HEK293T (cell line): Measurements from ENCODE around the gene ZIC5.

Experiments
- CTCF ChIA-PET: fragments of 350-600 bp; formaldehyde crosslinking; extraction: SDS; loops from one replicate; lab custom pipeline; 2021; ENCODE audit warnings: antibody characterized with exemption, inconsistent platforms; lab: Yijun Ruan, JAX
- POLR2A ChIA-PET: fragments of 350-600 bp; formaldehyde crosslinking; extraction: SDS; loops from one replicate; lab custom pipeline; 2020; ENCODE audit warnings: antibody characterized with exemption, inconsistent platforms; lab: Yijun Ruan, JAX
- DNase-seq: peaks from one replicate; pipeline ENCODE4 v3.0.0; 2012; ENCODE audit warnings: mixed read lengths; ENCODE audit errors: extremely low spot score
- ARNT ChIP-seq: fragments of 450-650 bp; IDR thresholded peaks from 2 replicates; pipeline ENCODE4 v1.6.1; 2017; ENCODE audit warnings: mild to moderate bottlenecking
- BHLHE40 ChIP-seq: fragments of 450-650 bp; IDR thresholded peaks from 2 replicates; pipeline ENCODE4 v1.6.1; 2016; ENCODE audit warnings: mild to moderate bottlenecking, moderate library complexity, borderline replicate concordance
- CTBP1 ChIP-seq: fragments of 450-650 bp; IDR thresholded peaks from 2 replicates; pipeline ENCODE4 v1.6.1; 2016; ENCODE audit warnings: borderline replicate concordance
- ELF4 ChIP-seq: fragments of 450-650 bp; IDR thresholded peaks from 2 replicates; pipeline ENCODE4 v1.6.1; 2017; ENCODE audit warnings: antibody characterized with exemption
- FOXA1 ChIP-seq: fragments of 450-650 bp; IDR thresholded peaks from 2 replicates; pipeline ENCODE4 v1.6.1; 2016; ENCODE audit warnings: mild to moderate bottlenecking
- FOXK2 ChIP-seq: fragments of 450-650 bp; IDR thresholded peaks from 2 replicates; pipeline ENCODE4 v1.6.1; 2016; ENCODE audit warnings: mild to moderate bottlenecking
- FOXM1 ChIP-seq: fragments of 450-650 bp; IDR thresholded peaks from 2 replicates; pipeline ENCODE4 v1.6.1; 2017; ENCODE audit warnings: mild to moderate bottlenecking, borderline replicate concordance
- HDGF ChIP-seq: fragments of 450-650 bp; IDR thresholded peaks from 2 replicates; pipeline ENCODE4 v1.6.1; 2017; ENCODE audit warnings: antibody characterized with exemption, borderline replicate concordance
- L3MBTL2 ChIP-seq: fragments of 450-650 bp; conservative IDR thresholded peaks from 2 replicates; pipeline ENCODE4 v1.6.1; 2016; ENCODE audit warnings: mild to moderate bottlenecking
- LEF1 ChIP-seq: fragments of 450-650 bp; IDR thresholded peaks from 2 replicates; pipeline ENCODE4 v1.6.1; 2017; ENCODE audit warnings: mild to moderate bottlenecking, borderline replicate concordance
- NFRKB ChIP-seq: fragments of 450-650 bp; IDR thresholded peaks from 2 replicates; pipeline ENCODE4 v1.6.1; 2016; ENCODE audit warnings: mild to moderate bottlenecking, moderate library complexity
- PKNOX1 ChIP-seq: fragments of 450-650 bp; IDR thresholded peaks from 2 replicates; pipeline ENCODE4 v1.6.1; 2016
- SP1 ChIP-seq: fragments of 450-650 bp; IDR thresholded peaks from 2 replicates; pipeline ENCODE4 v1.6.1; 2017
- SUZ12 ChIP-seq: fragments of 450-650 bp; IDR thresholded peaks from 2 replicates; pipeline ENCODE4 v1.6.1; 2016; ENCODE audit warnings: mild to moderate bottlenecking
- TARDBP ChIP-seq: fragments of 450-650 bp; IDR thresholded peaks from 2 replicates; pipeline ENCODE4 v1.6.1; 2016
- ZNF384 ChIP-seq: fragments of 450-650 bp; IDR thresholded peaks from 2 replicates; pipeline ENCODE4 v1.6.1; 2016

ZIC5 gene

DNA sequence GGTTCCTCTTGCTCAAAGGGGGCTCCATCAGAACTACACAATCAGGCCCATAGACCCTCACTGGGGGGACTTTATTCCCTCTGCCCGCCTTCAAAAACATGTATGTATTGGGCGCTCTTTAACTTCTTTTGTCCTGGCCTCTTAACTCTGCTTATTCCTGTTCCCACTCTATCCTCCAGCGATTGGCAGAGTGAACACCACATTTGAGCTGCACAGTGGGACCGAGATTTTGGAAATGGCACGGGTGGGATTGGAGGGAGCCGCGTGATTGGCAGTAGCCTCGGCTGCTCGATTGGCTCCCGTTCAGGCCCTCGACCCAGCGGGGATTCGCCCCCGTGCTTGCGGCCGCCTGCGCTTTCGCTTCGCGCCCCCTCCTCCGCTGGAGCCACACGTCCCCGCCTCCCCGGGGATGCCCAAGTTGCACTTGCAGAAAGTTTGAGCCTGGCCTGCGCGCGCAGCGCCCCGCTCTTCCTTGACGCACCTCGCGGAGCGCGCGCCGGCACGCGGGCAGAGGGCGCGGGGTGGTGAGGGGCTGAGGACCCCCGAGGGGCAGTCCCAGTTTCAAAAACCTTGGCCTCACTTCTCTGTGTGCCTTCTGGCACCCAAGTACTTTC is at the start of gene ZIC5:
Gene ZIC5, minus strand, starts transcription at position 192 of the 614 bp plus-strand sequence. Its CDS starts 164 bp downstream, at position 28.
- DNase-seq = peak; percentile 70
- POLR2A ChIA-PET = interaction anchor here (0.6 to 2.8 kb wide), 12 partner anchors 9 to 473 kb away, joined by 3 to 66 read pairs (median 4); partner anchors contain the start of gene ZIC2

DNA sequence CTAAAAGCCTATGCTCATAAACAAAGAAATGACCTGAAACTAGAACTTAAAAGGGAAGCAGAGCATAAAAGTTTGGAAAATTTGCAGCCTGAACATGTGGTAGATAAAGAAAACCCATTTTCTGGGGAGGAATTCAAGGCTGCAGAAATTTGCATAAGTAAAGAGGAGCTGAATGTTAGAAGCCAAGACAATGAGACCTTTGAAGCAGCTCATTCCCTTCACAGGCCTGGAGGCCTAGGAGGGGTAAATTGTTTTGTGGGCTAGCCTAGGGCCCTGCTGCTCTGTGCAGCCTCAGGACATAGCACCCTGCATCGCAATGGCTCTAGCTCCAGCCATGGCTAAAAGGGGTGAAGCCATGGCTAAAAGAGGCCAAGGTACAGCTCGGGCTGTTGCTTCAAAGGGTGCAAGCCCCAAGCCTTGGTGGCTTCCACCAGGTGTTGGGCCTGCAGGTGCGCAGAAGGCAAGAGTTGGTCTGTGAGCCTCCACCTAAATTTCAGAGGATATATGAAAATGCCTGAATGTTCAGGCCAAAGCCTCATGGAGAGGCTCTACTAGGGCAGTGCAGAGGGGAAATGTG is 48.3 kb upstream of the ZIC5 start:
- TF ChIP-seq ARNT (no peak), FOXA1 (no peak)
- DNase-seq = no peak
- POLR2A ChIA-PET = no interaction called here
- CTCF ChIA-PET = interaction anchor here (0.5 kb wide), 1 partner anchor 240 kb away, joined by 6 read pairs; no protein-coding TSS in a partner anchor

More for the DNA sequence above, at the start of gene ZIC5:
- TF ChIP-seq TARDBP (no peak), FOXK2 (no peak), BHLHE40 (no peak), L3MBTL2 (peak; percentile 93), PKNOX1 (peak; percentile 97), CTBP1 (no peak), LEF1 (no peak), HDGF (no peak), FOXA1 (no peak), SP1 (no peak), SUZ12 (no peak)
- CTCF ChIA-PET = no interaction called here

DNA sequence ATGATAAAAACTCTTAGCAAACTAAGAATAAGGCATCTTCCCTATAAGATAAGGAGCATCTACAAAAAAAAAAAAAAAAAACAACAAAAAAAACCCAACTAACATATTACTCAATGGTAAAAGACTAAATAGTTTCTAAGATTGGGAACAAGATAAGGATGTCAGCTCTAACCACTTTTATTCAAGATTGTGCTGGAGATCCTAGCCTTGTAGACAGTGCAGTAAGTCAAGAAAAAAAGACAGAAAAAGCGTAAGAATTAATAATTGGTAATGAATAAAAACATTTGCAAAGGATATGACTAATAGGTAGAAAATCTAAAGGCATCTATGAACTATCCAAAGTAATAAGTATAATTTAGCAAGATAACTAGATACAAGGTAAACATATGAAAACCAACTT is 43.1 kb upstream of the ZIC5 start:
- CTCF ChIA-PET = no interaction called here
- TF ChIP-seq ZNF384 (no peak), BHLHE40 (no peak), NFRKB (no peak), SUZ12 (no peak), ARNT (no peak), FOXK2 (no peak), LEF1 (no peak), FOXA1 (no peak), PKNOX1 (no peak), CTBP1 (no peak), ELF4 (no peak), HDGF (no peak), SP1 (no peak)
- no peak for DNase-seq

GRCh38 chr13:99998261-99998660 is 26.7 kb upstream of the ZIC5 start:
- TF ChIP-seq L3MBTL2 = no peak
- ChIA-PET CTCF (no interaction called here), POLR2A (no interaction called here)
- DNase-seq = no peak

More for the DNA sequence above, 43.1 kb upstream of the ZIC5 start:
- POLR2A ChIA-PET = no interaction called here

DNA sequence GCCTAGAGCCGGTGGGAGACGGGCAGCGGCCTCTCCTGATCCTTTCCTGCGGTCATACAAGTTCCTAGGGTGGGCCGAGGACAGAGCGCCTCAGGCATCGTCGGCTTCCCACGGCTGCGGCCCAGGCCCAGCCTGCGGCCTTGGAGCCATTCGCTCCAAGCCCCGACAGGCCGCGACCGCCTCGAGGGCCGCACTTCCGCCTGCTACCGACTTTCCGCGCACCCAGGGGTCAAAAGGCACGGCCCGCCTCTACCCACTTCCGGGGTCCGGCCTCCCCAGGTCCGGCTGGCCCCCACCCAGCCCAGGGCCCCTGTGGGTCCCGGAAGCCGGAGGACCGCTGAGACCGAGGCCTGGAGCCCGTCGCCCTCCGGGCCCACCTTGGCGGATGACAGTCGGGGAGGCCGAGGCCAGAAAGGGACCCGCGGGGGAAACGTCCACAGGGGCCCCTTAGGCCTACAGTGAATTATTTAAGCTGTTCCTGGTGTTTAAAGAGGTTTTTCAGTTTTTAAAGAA is 26.2 kb upstream of the ZIC5 start:
- CTCF ChIA-PET = no interaction called here
- POLR2A ChIA-PET = no interaction called here
- no peak for DNase-seq
- TF ChIP-seq L3MBTL2 = no peak
- no peak for TF ChIP-seq CTBP1
- TF ChIP-seq FOXK2 = no peak
- no peak for TF ChIP-seq ELF4
- TF ChIP-seq FOXM1 = no peak
- no peak for TF ChIP-seq LEF1
- TF ChIP-seq TARDBP = no peak
- no peak for TF ChIP-seq PKNOX1
- no peak for TF ChIP-seq BHLHE40
- TF ChIP-seq FOXA1 = no peak
- no peak for TF ChIP-seq SP1
- TF ChIP-seq NFRKB = no peak
- no peak for TF ChIP-seq ARNT
- TF ChIP-seq SUZ12 = no peak
- no peak for TF ChIP-seq HDGF

DNA sequence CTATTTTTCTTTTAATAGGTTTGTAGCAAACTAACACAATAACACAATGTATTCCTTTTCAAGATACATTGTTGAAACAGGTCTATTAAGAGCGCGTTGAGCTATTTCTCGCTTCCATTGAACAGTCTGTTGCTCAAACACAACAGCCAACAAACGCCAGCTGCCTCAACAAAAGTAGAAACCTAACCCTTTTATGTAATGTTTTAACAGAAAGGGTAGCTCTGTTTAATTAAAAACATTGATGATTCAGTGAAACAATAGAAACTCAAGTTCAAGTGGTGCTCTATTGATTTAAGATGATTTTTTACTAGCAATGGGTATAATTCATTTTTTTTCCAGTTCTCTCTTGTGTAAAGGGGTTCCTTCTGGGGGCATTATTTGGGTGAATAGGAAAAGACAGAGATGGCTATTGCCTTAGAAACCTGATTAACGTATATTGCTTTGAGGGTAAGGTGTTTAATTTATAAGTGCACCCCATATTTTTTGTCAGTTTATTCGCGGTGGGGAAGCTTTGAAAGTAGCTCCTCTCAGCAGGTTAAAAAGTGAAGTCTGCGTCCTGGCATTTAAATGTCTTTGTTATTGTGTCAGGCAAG is 24.9 kb upstream of the ZIC5 start:
- no peak for DNase-seq
- ChIA-PET POLR2A (interaction anchor here (0.9 kb wide), 1 partner anchor 13 kb away, joined by 3 read pairs; no protein-coding TSS in a partner anchor), CTCF (no interaction called here)
- TF ChIP-seq CTBP1 = no peak
- TF ChIP-seq ZNF384 = no peak
- TF ChIP-seq FOXK2 = no peak
- no peak for TF ChIP-seq BHLHE40
- TF ChIP-seq ARNT = no peak
- no peak for TF ChIP-seq LEF1
- no peak for TF ChIP-seq SUZ12
- TF ChIP-seq PKNOX1 = no peak
- no peak for TF ChIP-seq L3MBTL2
- no peak for TF ChIP-seq FOXM1
- no peak for TF ChIP-seq TARDBP
- no peak for TF ChIP-seq HDGF
